Uterus (tissue), 2 donors: ENCODE measurements around the gene PHOSPHO1.
"Not testable (repeated sequence)": the region's sequence is repeated elsewhere in the genome, so short reads cannot be mapped to it uniquely, and the experiment has no call there.

Experiments used
- CTCF ChIP-seq, 4 experiments: fragments of 200-600 bp in 2 of 4; fragments of 450-650 bp in 2 of 4; sonication (generic) in 2 of 4; IDR thresholded peaks; one replicate each; pipeline ENCODE4 v1.5.1; 2016 to 2019; ENCODE audit warnings: antibody characterized with exemption in 4 of 4, mild to moderate bottlenecking in 2 of 4, moderate library complexity in 1 of 4
- POLR2A ChIP-seq, 2 donors: fragments of 450-650 bp; IDR thresholded peaks; one replicate each; pipeline ENCODE4 v1.6.1; 2016; ENCODE audit warnings: antibody characterized with exemption in 2 of 2, mild to moderate bottlenecking in 1 of 2, moderate library complexity in 1 of 2

- TF ChIP-seq POLR2A, CTCF (IDR thresholded peaks at IDR 0.05): not testable (repeated sequence)
Observed at GRCh38 chr17:49279263-49280015, 48.9 kb upstream of the PHOSPHO1 start.
